ENCODE data around the gene ZNF185.

Gene ZNF185

GRCh38 chrX:152897222-152898131 is at the start of gene ZNF185:
Gene ZNF185 (plus strand): TSS chrX:152898067. CDS start chrX:152914490, 16,423 bp downstream.
- no peak for DNase-seq (ENCODE audit: low read depth in 2 of 3, low spot score in 2 of 3)

GRCh38 chrX:152850465-152850864 is 47.4 kb upstream of the ZNF185 start:
- no peak for DNase-seq (ENCODE audit: low read depth in 2 of 3, low spot score in 2 of 3)

- DNase-seq (ENCODE audit: low read depth in 2 of 3, low spot score in 2 of 3), result no peak
These were observed 43.9 kb upstream of the ZNF185 start for GRCh38 chrX:152853986-152854385.

GRCh38 chrX:152861116-152861515 is 36.8 kb upstream of the ZNF185 start:
- no peak for DNase-seq (ENCODE audit: low read depth in 2 of 3, low spot score in 2 of 3)

GRCh38 chrX:152861826-152862225 is 36.0 kb upstream of the ZNF185 start:
- DNase-seq (ENCODE audit: low read depth in 2 of 3, low spot score in 2 of 3), result no peak

- DNase-seq (ENCODE audit: low read depth in 2 of 3, low spot score in 2 of 3), result no peak
These were observed 32.5 kb upstream of the ZNF185 start for GRCh38 chrX:152865232-152865920.

- no peak for DNase-seq (ENCODE audit: low read depth in 2 of 3, low spot score in 2 of 3)
These were observed 31.5 kb upstream of the ZNF185 start for GRCh38 chrX:152866386-152866785.

- DNase-seq (ENCODE audit: low read depth in 2 of 3, low spot score in 2 of 3), result no peak
These were observed 27.9 kb upstream of the ZNF185 start for GRCh38 chrX:152869972-152870371.

- no peak for DNase-seq (ENCODE audit: low read depth in 2 of 3, low spot score in 2 of 3)
These were observed 26.6 kb upstream of the ZNF185 start for GRCh38 chrX:152871260-152871659.

GRCh38 chrX:152872522-152872921 is 25.3 kb upstream of the ZNF185 start:
- no peak for DNase-seq (ENCODE audit: low read depth in 2 of 3, low spot score in 2 of 3)

- no peak for DNase-seq (ENCODE audit: low read depth in 2 of 3, low spot score in 2 of 3)
These were observed 24.5 kb upstream of the ZNF185 start for GRCh38 chrX:152873361-152873760.

GRCh38 chrX:152876931-152877840 is 20.7 kb upstream of the ZNF185 start:
- no peak for DNase-seq (ENCODE audit: low read depth in 2 of 3, low spot score in 2 of 3)

- no peak for DNase-seq (ENCODE audit: low read depth in 2 of 3, low spot score in 2 of 3)
These were observed 18.7 kb upstream of the ZNF185 start for GRCh38 chrX:152878976-152879755.

GRCh38 chrX:152881289-152881688 is 16.6 kb upstream of the ZNF185 start:
- DNase-seq (ENCODE audit: low read depth in 2 of 3, low spot score in 2 of 3), result no peak

- DNase-seq (ENCODE audit: low read depth in 2 of 3, low spot score in 2 of 3), result no peak
These were observed 13.7 kb upstream of the ZNF185 start for GRCh38 chrX:152884171-152884570.

- no peak for DNase-seq (ENCODE audit: low read depth in 2 of 3, low spot score in 2 of 3)
These were observed 11.2 kb upstream of the ZNF185 start for GRCh38 chrX:152886716-152887115.

GRCh38 chrX:152892499-152892898 is 5.4 kb upstream of the ZNF185 start:
- DNase-seq (ENCODE audit: low read depth in 2 of 3, low spot score in 2 of 3), result no peak

- DNase-seq (ENCODE audit: low read depth in 2 of 3, low spot score in 2 of 3), result no peak
These were observed 4.6 kb upstream of the ZNF185 start for GRCh38 chrX:152892999-152893891.

GRCh38 chrX:152893980-152894610 is 3.8 kb upstream of the ZNF185 start:
- DNase-seq (ENCODE audit: low read depth in 2 of 3, low spot score in 2 of 3), result no peak

Measured in activated CD8-positive, alpha-beta memory T cell treated with anti-CD3 and anti-CD28 coated beads for 48 hours (primary cell).